Spleen (tissue), 11 donors: ENCODE results near the gene MACROD2. TPM values are rescaled to one million over a fixed set of nuclear protein-coding genes. Genes with fewer than 3 reads are reported as not detected.

Experiments
- DNase-seq: peaks from one replicate; pipeline ENCODE4 v3.0.0-alpha.2; 2020
- H3K27ac ChIP-seq, 8 donors: fragments of 200-600 bp; sonication (generic) in 7 of 8; 1 replicate in 4 of 8; 2 replicates in 4 of 8; pipeline versions ENCODE4 v1.5.0 to v1.8.0; 2016 to 2021; ENCODE audit warnings: inconsistent platforms in 4 of 8, mild to moderate bottlenecking in 4 of 8, moderate library complexity in 1 of 8
- H3K27me3 ChIP-seq, 7 donors: fragments of 200-600 bp; sonication (generic) in 6 of 7; replicated peaks in 1 of 7; 1 replicate in 4 of 7; 2 replicates in 3 of 7; pipeline versions ENCODE4 v1.5.0 to v1.8.0; 2016 to 2021; ENCODE audit warnings: inconsistent platforms in 3 of 7, mild to moderate bottlenecking in 1 of 7
- H3K36me3 ChIP-seq, 6 donors: fragments of 200-600 bp; sonication (generic) in 5 of 6; 1 replicate in 4 of 6; 2 replicates in 2 of 6; pipeline versions ENCODE4 v1.5.0 to v1.8.0; 2016 to 2021; ENCODE audit warnings: inconsistent platforms in 2 of 6
- H3K4me1 ChIP-seq, 6 donors: fragments of 200-600 bp; sonication (generic) in 5 of 6; 1 replicate in 3 of 6; 2 replicates in 3 of 6; pipeline versions ENCODE4 v1.5.0 to v1.8.0; 2016 to 2021; ENCODE audit warnings: inconsistent platforms in 3 of 6
- H3K4me3 ChIP-seq, 8 donors: fragments of 200-600 bp; sonication (generic) in 7 of 8; 1 replicate in 4 of 8; 2 replicates in 4 of 8; pipeline versions ENCODE4 v1.5.0 to v1.8.0; 2016 to 2021; ENCODE audit warnings: inconsistent platforms in 4 of 8, mild to moderate bottlenecking in 4 of 8, moderate library complexity in 2 of 8
- H3K9me3 ChIP-seq, 8 donors: fragments of 200-600 bp; sonication (generic) in 7 of 8; 1 replicate in 4 of 8; 2 replicates in 4 of 8; pipeline versions ENCODE4 v1.5.0 to v1.8.0; 2016 to 2021; ENCODE audit warnings: inconsistent platforms in 4 of 8
- CTCF ChIP-seq, 11 experiments: fragments of 200-600 bp in 7 of 11; fragments of 450-650 bp in 4 of 11; sonication (generic) in 4 of 11; IDR thresholded peaks in 8 of 11; conservative IDR thresholded peaks in 3 of 11; 1 replicate in 7 of 11; 2 replicates in 4 of 11; pipeline versions ENCODE4 v1.4.0 to v1.8.0; 2016 to 2021; ENCODE audit warnings: antibody characterized with exemption in 11 of 11, inconsistent platforms in 4 of 11, mild to moderate bottlenecking in 1 of 11
- POLR2A ChIP-seq, 3 donors: fragments of 450-650 bp; IDR thresholded peaks; one replicate each; pipeline ENCODE4 v1.5.1; 2017; ENCODE audit warnings: antibody characterized with exemption in 3 of 3, mild to moderate bottlenecking in 1 of 3
- POLR2AphosphoS5 ChIP-seq, 3 donors: sonication (generic); formaldehyde crosslinking; IDR thresholded peaks; one replicate each; pipeline ENCODE4 v1.5.1; 2017; ENCODE audit warnings: antibody characterized with exemption in 3 of 3
- WGBS, 5 donors: extraction: QIAGEN DNeasy Blood & Tissue Kit in 3 of 5; methylation state at CpG; one replicate each; pipeline versions ENCODE4 v1.1.5 to v1.1.7; 2013 to 2018; 5-methylcytosine and 5-hydroxymethylcytosine counted together
- intact Hi-C: fragments of 100-400 bp; cut with DNase I; formaldehyde crosslinking; loops from one replicate; pipeline ENCODE4 v1.15.0; 2023; ENCODE audit warnings: low total_unique reads
- polyA plus RNA-seq, 3 donors: library from polyadenylated mRNA; stranded (reverse); fragments of 200-250 nt; gene quantifications; one replicate each; pipeline ENCODE4 v1.2.1, GENCODE V29; 2013
- total RNA-seq, 7 donors: library from RNA; depleted of rRNA in 3 of 7; stranded (reverse); fragments of >200 nt in 3 of 7; fragmentation: NEBNext Ultra II Directional in 4 of 7; extraction: Animal tissue kit (Norgen Biotek cat#: 25700) in 4 of 7; gene quantifications; one replicate each; pipeline versions ENCODE4 v1.1.0 to v1.2.1, GENCODE V29; 2016 to 2021
- donor health status: healthy with polysubstance abuse.
- donor health status: DM: no; HTN: no; CAD: no; lungs with moderate emphysema.
- donor health status: DM: no; HTN: no; CAD: no.
- donor health status: Bipolar disorder and iron deficiency.
- donor health status: healthy.
- donor health status: DM: no; HTN: no; CAD: no.
- donor health status: DM: yes; HTN: yes; CAD: no.

The MACROD2 gene
- total and polyA plus RNA-seq, 10 donors: 1.5 to 4.7 (median 3.4) TPM

- TF ChIP-seq POLR2AphosphoS5 (IDR thresholded peaks at IDR 0.05) (no peak), POLR2A (IDR thresholded peaks at IDR 0.05) (no peak), CTCF (IDR thresholded peaks at IDR 0.05 in 8 of 11, conservative IDR thresholded peaks at IDR 0.05 in 3 of 11) (no peak)
- intact Hi-C loops: no loop called here
Observed at GRCh38 chr20:15921930-15922329, 1926.6 kb downstream of the MACROD2 start.

GRCh38 chr20:15922556-15922955 lies 1927.2 kb downstream of the MACROD2 start:
- DNase-seq: no peak
- 75 to 85% (median 83%) methylated on average over 1 of the region's 1 CpG for WGBS, 5 donors
- no peaks in the 10 kb centered on the region for H3K36me3 ChIP-seq

More at GRCh38 chr20:15921930-15922329, 1926.6 kb downstream of the MACROD2 start:
- WGBS, 5 donors: 82 to 95% (median 88%) methylated on average over 4 of the region's 4 CpGs
- peaks cover 0 to 32% (median 5%) of the 10 kb centered on the region in 6 donors for H3K4me1 ChIP-seq
- H3K27me3 ChIP-seq: no peaks in the 10 kb centered on the region
- H3K36me3 ChIP-seq: no peaks in the 10 kb centered on the region
- no peak overlapping the region for H3K4me3 ChIP-seq
- peak overlapping the region in 2 of 8 donors; percentile 28 to 58 for H3K27ac ChIP-seq
- H3K9me3 ChIP-seq: no peaks in the 10 kb centered on the region
- no peak for DNase-seq

GRCh38 chr20:15923030-15923776 lies 1927.9 kb downstream of the MACROD2 start:
- WGBS, 5 donors: 63 to 81% (median 68%) methylated on average over 8 of the region's 8 CpGs
- TF ChIP-seq POLR2AphosphoS5 (IDR thresholded peaks at IDR 0.05): no peak
- TF ChIP-seq CTCF (IDR thresholded peaks at IDR 0.05 in 8 of 11, conservative IDR thresholded peaks at IDR 0.05 in 3 of 11): no peak
- no peak for TF ChIP-seq POLR2A (IDR thresholded peaks at IDR 0.05)
- intact Hi-C loops: no loop called here
- peaks cover 0 to 32% (median 5%) of the 10 kb centered on the region in 6 donors for H3K4me1 ChIP-seq
- no peaks in the 10 kb centered on the region for H3K27me3 ChIP-seq
- no peaks in the 10 kb centered on the region for H3K36me3 ChIP-seq
- H3K27ac ChIP-seq: peak overlapping the region in 7 of 8 donors; percentile 15 to 75 (median 39)
- H3K9me3 ChIP-seq: no peaks in the 10 kb centered on the region
- peak overlapping the region in 1 of 8 donors; percentile 21 for H3K4me3 ChIP-seq
- no peak for DNase-seq

More at GRCh38 chr20:15922556-15922955, 1927.2 kb downstream of the MACROD2 start:
- Histone ChIP-seq H3K27ac (peak overlapping the region in 5 of 8 donors; percentile 15 to 75 (median 39)), H3K27me3 (no peaks in the 10 kb centered on the region), H3K4me1 (peaks cover 0 to 32% (median 5%) of the 10 kb centered on the region in 6 donors), H3K9me3 (no peaks in the 10 kb centered on the region), H3K4me3 (peak overlapping the region in 1 of 8 donors; percentile 21)
- intact Hi-C loops: no loop called here
- TF ChIP-seq POLR2AphosphoS5 (IDR thresholded peaks at IDR 0.05) (no peak), CTCF (IDR thresholded peaks at IDR 0.05 in 8 of 11, conservative IDR thresholded peaks at IDR 0.05 in 3 of 11) (no peak), POLR2A (IDR thresholded peaks at IDR 0.05) (no peak)

- Histone ChIP-seq H3K4me3 (no peak overlapping the region), H3K4me1 (peaks cover 0 to 22% (median 3%) of the 10 kb centered on the region in 6 donors), H3K9me3 (peaks cover 0 to 5% (median 0%) of the 10 kb centered on the region in 8 donors), H3K27me3 (no peaks in the 10 kb centered on the region), H3K27ac (no peak overlapping the region), H3K36me3 (no peaks in the 10 kb centered on the region)
- no peak for DNase-seq
- intact Hi-C loops: no loop called here
- TF ChIP-seq POLR2AphosphoS5 (IDR thresholded peaks at IDR 0.05): no peak
- no peak for TF ChIP-seq CTCF (IDR thresholded peaks at IDR 0.05 in 8 of 11, conservative IDR thresholded peaks at IDR 0.05 in 3 of 11)
- no peak for TF ChIP-seq POLR2A (IDR thresholded peaks at IDR 0.05)
- WGBS, 5 donors: 63 to 76% (median 71%) methylated on average over 1 of the region's 1 CpG
Observed at GRCh38 chr20:15924556-15924955, 1929.2 kb downstream of the MACROD2 start.
